ENCODE results near the gene CCDC71L. TPM values are rescaled to one million over a fixed set of nuclear protein-coding genes. Genes with fewer than 3 reads are reported as not detected.
A peak's percentile ranks its signal among the peaks of the same experiment; 100 is the strongest.
"Not testable (repeated sequence)": the region's sequence is repeated elsewhere in the genome, so short reads cannot be mapped to it uniquely, and the experiment has no call there.

CCDC71L gene
- total RNA-seq, 4 donors from 2014 or later: 23.2 to 145 (median 30.1) TPM

GRCh38 chr7:106683941-106684340 lies 23.0 kb upstream of the CCDC71L start:
- DNase-seq (ENCODE audit: extremely low spot score): no peak
- 93% methylated on average over 3 of the region's 3 CpGs for WGBS
- Histone ChIP-seq H3K4me1 (peaks cover 0 to 9% (median 3%) of the 10 kb centered on the region in 4 donors), H3K27ac (replicated peaks in 1 of 4) (no peak overlapping the region), H3K36me3 (no peaks in the 10 kb centered on the region), H3K27me3 (no peaks in the 10 kb centered on the region), H3K4me3 (no peak overlapping the region), H3K9me3 (no peaks in the 10 kb centered on the region)
- no peak for TF ChIP-seq EP300 (IDR thresholded peaks at IDR 0.05)
- no peak for TF ChIP-seq POLR2AphosphoS5 (IDR thresholded peaks at IDR 0.05)
- no peak for TF ChIP-seq POLR2A (IDR thresholded peaks at IDR 0.05; ENCODE audit: low read depth)
- TF ChIP-seq, protein P1, sequence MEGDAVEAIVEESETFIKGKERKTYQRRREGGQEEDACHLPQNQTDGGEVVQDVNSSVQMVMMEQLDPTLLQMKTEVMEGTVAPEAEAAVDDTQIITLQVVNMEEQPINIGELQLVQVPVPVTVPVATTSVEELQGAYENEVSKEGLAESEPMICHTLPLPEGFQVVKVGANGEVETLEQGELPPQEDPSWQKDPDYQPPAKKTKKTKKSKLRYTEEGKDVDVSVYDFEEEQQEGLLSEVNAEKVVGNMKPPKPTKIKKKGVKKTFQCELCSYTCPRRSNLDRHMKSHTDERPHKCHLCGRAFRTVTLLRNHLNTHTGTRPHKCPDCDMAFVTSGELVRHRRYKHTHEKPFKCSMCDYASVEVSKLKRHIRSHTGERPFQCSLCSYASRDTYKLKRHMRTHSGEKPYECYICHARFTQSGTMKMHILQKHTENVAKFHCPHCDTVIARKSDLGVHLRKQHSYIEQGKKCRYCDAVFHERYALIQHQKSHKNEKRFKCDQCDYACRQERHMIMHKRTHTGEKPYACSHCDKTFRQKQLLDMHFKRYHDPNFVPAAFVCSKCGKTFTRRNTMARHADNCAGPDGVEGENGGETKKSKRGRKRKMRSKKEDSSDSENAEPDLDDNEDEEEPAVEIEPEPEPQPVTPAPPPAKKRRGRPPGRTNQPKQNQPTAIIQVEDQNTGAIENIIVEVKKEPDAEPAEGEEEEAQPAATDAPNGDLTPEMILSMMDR (IDR thresholded peaks at IDR 0.05): no peak
- intact Hi-C loops (cut with DNase I): no loop called here

GRCh38 chr7:106681815-106682495 lies 21.0 kb upstream of the CCDC71L start:
- TF ChIP-seq POLR2AphosphoS5 (IDR thresholded peaks at IDR 0.05) (peak in 1 of 2 donors; percentile 14), EP300 (IDR thresholded peaks at IDR 0.05) (no peak), POLR2A (IDR thresholded peaks at IDR 0.05; ENCODE audit: low read depth) (no peak)
- TF ChIP-seq, protein P1 (IDR thresholded peaks at IDR 0.05): no peak
- peaks cover 0 to 9% (median 3%) of the 10 kb centered on the region in 4 donors for H3K4me1 ChIP-seq
- H3K9me3 ChIP-seq: no peaks in the 10 kb centered on the region
- no peak overlapping the region for H3K27ac ChIP-seq (replicated peaks in 1 of 4)
- intact Hi-C loops (cut with DNase I): no loop called here
- no peaks in the 10 kb centered on the region for H3K27me3 ChIP-seq
- H3K4me3 ChIP-seq: no peak overlapping the region
- WGBS: 58% methylated on average over 5 of the region's 5 CpGs
- no peak for DNase-seq (ENCODE audit: extremely low spot score)
- H3K36me3 ChIP-seq: no peaks in the 10 kb centered on the region

GRCh38 chr7:106679153-106679931 lies 18.4 kb upstream of the CCDC71L start:
- no peak for DNase-seq (ENCODE audit: extremely low spot score)
- WGBS: 53% methylated on average over 6 of the region's 6 CpGs

GRCh38 chr7:106678795-106679152 lies 17.8 kb upstream of the CCDC71L start:
- intact Hi-C loops (cut with DNase I): no loop called here
- Histone ChIP-seq H3K27me3 (no peaks in the 10 kb centered on the region), H3K9me3 (no peaks in the 10 kb centered on the region), H3K4me1 (peaks cover 0 to 9% (median 3%) of the 10 kb centered on the region in 4 donors), H3K27ac (replicated peaks in 1 of 4) (no peak overlapping the region), H3K36me3 (no peaks in the 10 kb centered on the region), H3K4me3 (no peak overlapping the region)
- WGBS: 77% methylated on average over 2 of the region's 3 CpGs
- no peak for DNase-seq (ENCODE audit: extremely low spot score)
- TF ChIP-seq EP300 (IDR thresholded peaks at IDR 0.05) (no peak), POLR2A (IDR thresholded peaks at IDR 0.05; ENCODE audit: low read depth) (no peak), POLR2AphosphoS5 (IDR thresholded peaks at IDR 0.05) (no peak)
- TF ChIP-seq, protein P1 (IDR thresholded peaks at IDR 0.05): no peak

More at GRCh38 chr7:106679153-106679931, 18.4 kb upstream of the CCDC71L start:
- Histone ChIP-seq H3K27me3 (no peaks in the 10 kb centered on the region), H3K9me3 (no peaks in the 10 kb centered on the region), H3K27ac (replicated peaks in 1 of 4) (no peak overlapping the region), H3K4me1 (peaks cover 0 to 9% (median 3%) of the 10 kb centered on the region in 4 donors), H3K4me3 (no peak overlapping the region), H3K36me3 (no peaks in the 10 kb centered on the region)
- TF ChIP-seq, protein P1 (IDR thresholded peaks at IDR 0.05): no peak
- TF ChIP-seq POLR2AphosphoS5 (IDR thresholded peaks at IDR 0.05) (no peak), POLR2A (IDR thresholded peaks at IDR 0.05; ENCODE audit: low read depth) (no peak), EP300 (IDR thresholded peaks at IDR 0.05) (no peak)
- intact Hi-C loops (cut with DNase I): no loop called here

- H3K27me3 ChIP-seq; intact Hi-C loops (cut with DNase I); H3K36me3 ChIP-seq; H3K4me3 ChIP-seq; H3K27ac ChIP-seq (replicated peaks in 1 of 4); DNase-seq (ENCODE audit: extremely low spot score); H3K4me1 ChIP-seq; H3K9me3 ChIP-seq: not testable (repeated sequence)
- WGBS: 78% methylated on average over 2 of the region's 2 CpGs
Measured at GRCh38 chr7:106676506-106676905, 15.5 kb upstream of the CCDC71L start.

- DNase-seq (ENCODE audit: extremely low spot score); H3K27ac ChIP-seq (replicated peaks in 1 of 4); H3K4me3 ChIP-seq; H3K9me3 ChIP-seq; H3K36me3 ChIP-seq; H3K4me1 ChIP-seq; intact Hi-C loops (cut with DNase I); H3K27me3 ChIP-seq: not testable (repeated sequence)
- WGBS: 81% methylated on average over 2 of the region's 2 CpGs
Measured at GRCh38 chr7:106673688-106674087, 12.7 kb upstream of the CCDC71L start.

GRCh38 chr7:106671930-106672329 lies 11.0 kb upstream of the CCDC71L start:
- WGBS: no CpG with 5 or more reads among the region's 8 CpGs
- H3K9me3 ChIP-seq; H3K27me3 ChIP-seq; H3K4me1 ChIP-seq; H3K36me3 ChIP-seq; DNase-seq (ENCODE audit: extremely low spot score); H3K4me3 ChIP-seq; H3K27ac ChIP-seq (replicated peaks in 1 of 4); intact Hi-C loops (cut with DNase I): not testable (repeated sequence)
